Measurements from ENCODE around the gene KRTAP19-4.

DNA sequence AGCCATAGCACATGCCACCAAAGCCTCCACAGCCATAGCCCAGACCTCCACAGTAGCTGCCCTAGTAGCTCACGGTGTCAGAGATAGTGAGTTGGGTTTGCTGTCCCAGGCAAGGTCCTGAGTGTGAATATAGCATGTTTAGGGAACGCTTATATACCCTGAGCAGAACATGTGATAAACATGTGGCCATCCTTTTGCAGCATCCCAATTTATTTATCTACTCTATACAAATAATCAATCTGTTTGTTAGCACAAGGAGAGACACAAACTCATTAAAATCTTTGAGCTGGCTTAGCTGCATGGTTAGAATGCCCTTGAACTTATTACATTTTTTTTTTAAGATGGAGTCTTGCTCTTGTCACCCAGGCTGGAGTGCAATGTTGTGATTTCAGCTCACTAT lies 9.6 kb downstream of the KRTAP19-4 start, which contains the start of gene KRTAP19-2:
- TF ChIP-seq RAD21 (conservative IDR thresholded peaks at IDR 0.05): no peak
- TF ChIP-seq CTCF (IDR thresholded peaks at IDR 0.05; ENCODE audit: poor library complexity, severe bottlenecking): no peak
- no peak for TF ChIP-seq EZH2 (IDR thresholded peaks at IDR 0.05; ENCODE audit: borderline replicate concordance, insufficient read depth, low read length, poor library complexity, severe bottlenecking)
- TF ChIP-seq TAF1 (IDR thresholded peaks at IDR 0.05; ENCODE audit: low read depth): no peak
- no peak for TF ChIP-seq EP300 (conservative IDR thresholded peaks at IDR 0.05; ENCODE audit: poor library complexity, severe bottlenecking)
- TF ChIP-seq, protein P1, sequence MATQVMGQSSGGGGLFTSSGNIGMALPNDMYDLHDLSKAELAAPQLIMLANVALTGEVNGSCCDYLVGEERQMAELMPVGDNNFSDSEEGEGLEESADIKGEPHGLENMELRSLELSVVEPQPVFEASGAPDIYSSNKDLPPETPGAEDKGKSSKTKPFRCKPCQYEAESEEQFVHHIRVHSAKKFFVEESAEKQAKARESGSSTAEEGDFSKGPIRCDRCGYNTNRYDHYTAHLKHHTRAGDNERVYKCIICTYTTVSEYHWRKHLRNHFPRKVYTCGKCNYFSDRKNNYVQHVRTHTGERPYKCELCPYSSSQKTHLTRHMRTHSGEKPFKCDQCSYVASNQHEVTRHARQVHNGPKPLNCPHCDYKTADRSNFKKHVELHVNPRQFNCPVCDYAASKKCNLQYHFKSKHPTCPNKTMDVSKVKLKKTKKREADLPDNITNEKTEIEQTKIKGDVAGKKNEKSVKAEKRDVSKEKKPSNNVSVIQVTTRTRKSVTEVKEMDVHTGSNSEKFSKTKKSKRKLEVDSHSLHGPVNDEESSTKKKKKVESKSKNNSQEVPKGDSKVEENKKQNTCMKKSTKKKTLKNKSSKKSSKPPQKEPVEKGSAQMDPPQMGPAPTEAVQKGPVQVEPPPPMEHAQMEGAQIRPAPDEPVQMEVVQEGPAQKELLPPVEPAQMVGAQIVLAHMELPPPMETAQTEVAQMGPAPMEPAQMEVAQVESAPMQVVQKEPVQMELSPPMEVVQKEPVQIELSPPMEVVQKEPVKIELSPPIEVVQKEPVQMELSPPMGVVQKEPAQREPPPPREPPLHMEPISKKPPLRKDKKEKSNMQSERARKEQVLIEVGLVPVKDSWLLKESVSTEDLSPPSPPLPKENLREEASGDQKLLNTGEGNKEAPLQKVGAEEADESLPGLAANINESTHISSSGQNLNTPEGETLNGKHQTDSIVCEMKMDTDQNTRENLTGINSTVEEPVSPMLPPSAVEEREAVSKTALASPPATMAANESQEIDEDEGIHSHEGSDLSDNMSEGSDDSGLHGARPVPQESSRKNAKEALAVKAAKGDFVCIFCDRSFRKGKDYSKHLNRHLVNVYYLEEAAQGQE (IDR thresholded peaks at IDR 0.05; ENCODE audit: borderline replicate concordance): no peak
